HK-2 (cell line): Measurements from ENCODE around the gene CTSA.

Experiments
- DNase-seq: peaks from one replicate; pipeline ENCODE4 v3.0.0-alpha.2; 2018; ENCODE audit not compliant: unreplicated experiment

CTSA gene

DNA sequence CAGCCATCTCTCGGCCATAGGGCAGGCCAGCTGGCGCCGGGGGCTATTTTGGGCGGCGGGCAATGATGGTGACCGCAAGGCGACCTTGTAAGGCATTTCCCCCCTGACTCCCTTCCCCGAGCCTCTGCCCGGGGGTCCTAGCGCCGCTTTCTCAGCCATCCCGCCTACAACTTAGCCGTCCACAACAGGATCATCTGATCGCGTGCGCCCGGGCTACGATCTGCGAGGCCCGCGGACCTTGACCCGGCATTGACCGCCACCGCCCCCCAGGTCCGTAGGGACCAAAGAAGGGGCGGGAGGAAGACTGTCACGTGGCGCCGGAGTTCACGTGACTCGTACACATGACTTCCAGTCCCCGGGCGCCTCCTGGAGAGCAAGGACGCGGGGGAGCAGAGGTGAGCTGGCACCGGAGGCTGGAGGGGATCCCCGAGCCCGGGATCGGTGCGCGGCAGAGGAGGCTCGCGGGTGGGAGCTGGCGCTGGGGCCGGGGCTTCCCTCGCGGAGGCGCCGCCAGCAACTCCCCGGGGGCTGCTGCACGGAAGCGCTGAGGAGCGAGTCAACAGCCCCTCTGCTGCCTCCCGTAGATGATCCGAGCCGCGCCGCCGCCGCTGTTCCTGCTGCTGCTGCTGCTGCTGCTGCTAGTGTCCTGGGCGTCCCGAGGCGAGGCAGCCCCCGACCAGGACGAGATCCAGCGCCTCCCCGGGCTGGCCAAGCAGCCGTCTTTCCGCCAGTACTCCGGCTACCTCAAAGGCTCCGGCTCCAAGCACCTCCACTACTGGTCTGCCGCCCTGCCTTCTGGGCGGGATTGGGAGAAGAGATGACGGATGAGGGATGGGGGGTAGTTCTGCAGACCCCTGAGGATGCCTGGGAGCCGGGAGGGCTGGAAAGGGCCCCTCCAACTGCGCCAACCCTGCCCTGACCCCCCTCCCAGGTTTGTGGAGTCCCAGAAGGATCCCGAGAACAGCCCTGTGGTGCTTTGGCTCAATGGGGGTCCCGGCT lies at the start of gene CTSA, which contains the start of gene NEURL2:
TSS of gene CTSA (plus strand) at position 351 of the 999 bp plus-strand sequence. CDS start at position 585, 234 bp downstream.
TSS of gene NEURL2 (minus strand) at position 224 of the 999 bp plus-strand sequence. CDS start at position 7, 217 bp downstream.
- DNase-seq, result peak; percentile 95

GRCh38 chr20:45841407-45842129 lies 49.6 kb upstream of the CTSA start:
- DNase-seq, result no peak

DNA sequence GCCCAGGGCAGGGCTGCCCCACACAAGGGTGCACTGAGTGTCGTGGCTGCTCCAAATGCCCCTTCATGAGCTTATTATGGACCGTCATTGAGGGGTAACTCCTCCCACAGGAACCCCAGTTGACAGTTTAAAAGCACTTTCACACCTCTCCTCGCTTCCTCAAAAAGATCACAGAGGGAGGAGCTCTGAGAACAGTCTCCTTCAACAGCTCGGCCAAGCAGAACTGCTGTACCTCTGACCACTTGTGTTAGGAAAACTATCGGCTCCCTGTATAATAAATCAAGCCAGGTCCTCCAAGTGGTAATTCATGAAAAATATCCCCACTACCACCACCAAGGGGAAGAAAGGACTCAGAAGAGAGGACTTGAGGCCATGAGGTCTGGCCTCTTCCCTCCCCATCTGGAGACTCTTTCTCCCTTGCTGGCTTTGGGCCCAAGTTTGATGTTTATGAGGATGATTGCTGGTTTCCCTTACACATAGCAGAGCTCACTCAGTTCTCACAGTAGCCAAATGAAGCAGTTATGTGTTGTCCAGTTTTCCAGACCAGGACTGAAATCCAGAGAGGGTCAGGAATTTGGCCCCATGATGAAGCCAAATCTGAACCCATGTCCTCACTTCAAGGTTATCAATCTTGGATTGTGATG lies 48.8 kb upstream of the CTSA start:
- DNase-seq, result no peak

DNA sequence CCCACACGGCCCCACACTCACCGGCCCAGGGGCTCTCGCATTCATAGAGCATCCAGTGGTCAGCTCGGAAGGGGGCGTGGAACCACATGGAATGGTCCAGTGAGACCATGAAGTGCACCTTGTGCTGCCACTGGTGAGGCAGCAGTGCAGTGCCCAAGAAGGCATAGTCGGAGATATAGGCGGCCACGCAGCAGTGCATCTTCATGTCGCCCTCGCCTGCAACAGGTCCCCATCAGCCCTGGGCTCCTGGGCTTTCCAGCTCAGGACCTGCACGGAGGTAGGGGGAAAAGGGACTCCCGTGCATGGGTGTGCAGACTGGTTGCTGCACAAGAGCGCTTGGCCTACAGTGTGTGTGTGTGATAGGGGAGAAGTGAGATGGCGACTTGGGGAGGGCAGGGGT lies 47.6 kb upstream of the CTSA start:
- DNase-seq, result no peak

- DNase-seq, result no peak
Measured at GRCh38 chr20:45845452-45845851, 45.7 kb upstream of the CTSA start.

DNA sequence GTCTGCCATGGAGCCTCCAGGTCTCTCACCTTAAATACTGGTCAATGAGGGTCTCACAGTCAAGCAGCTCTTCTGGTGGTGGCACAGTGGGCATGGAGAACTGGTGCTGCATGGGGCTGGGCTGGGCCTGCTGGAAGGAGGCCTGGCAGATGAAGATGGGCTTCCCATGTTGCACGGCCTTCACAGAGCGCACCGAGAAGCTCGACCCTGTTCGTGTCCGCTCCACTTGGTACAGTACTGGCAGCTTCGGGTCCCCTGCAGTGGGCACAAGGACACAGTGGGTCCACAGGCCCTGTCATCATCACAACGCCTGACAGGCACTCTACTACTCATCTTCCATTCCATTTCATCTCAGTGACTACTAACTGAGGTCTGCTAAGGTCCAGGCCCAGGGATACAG lies 42.7 kb upstream of the CTSA start:
- DNase-seq, result no peak

GRCh38 chr20:45848969-45849582 lies 42.1 kb upstream of the CTSA start:
- DNase-seq, result no peak

GRCh38 chr20:45850238-45850637 lies 40.9 kb upstream of the CTSA start:
- DNase-seq, result no peak

DNA sequence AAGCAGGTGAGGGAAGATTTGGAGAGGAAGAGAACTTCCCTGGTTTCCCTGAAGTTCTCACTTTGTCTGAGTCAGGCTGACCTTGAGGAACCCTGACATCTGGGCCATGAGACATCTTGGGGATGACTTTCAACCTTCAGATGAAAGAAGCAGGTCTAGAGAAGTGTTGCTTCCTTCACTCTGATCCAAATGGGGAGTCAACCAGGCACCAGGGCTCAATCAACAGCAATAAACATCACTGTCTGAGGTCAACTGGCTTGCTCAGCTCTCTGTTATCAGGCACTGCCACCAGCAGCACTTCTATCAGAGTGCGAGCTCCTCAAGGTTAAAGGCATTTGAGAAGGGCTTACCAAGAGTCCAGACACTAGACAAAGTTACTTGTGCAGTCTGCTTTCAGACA lies 40.2 kb upstream of the CTSA start:
- no peak for DNase-seq

GRCh38 chr20:45851501-45851900 lies 39.6 kb upstream of the CTSA start:
- DNase-seq, result no peak

GRCh38 chr20:45852326-45852725 lies 38.8 kb upstream of the CTSA start:
- no peak for DNase-seq

DNA sequence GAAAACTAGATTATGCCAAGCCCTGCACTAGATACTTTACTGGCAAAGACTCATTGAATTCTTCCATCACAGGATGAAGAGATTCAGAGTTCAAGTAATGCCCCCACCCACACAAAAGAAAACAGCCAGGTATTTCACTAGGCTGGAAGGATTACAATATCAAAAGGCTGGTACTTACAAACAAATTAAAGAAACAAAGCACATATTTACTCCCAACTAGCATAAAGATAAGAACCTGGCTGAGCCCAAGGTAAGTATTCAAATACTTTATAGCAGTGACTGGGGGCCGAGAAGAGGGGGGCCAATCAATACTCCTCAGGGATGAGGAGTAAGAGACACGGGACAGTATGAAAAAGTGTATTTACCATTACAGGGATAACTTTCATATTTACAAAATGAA lies 37.7 kb upstream of the CTSA start:
- DNase-seq, result no peak

- DNase-seq, result peak; percentile 98
Measured at GRCh38 chr20:45857114-45857881, 33.8 kb upstream of the CTSA start, which contains the start of the genes ACOT8 and ZSWIM3. Gene ACOT8 (minus strand): TSS chr20:45857392. CDS start chr20:45857315, 77 bp downstream. Gene ZSWIM3 (plus strand): TSS chr20:45857614. CDS start chr20:45857826, 212 bp downstream.

DNA sequence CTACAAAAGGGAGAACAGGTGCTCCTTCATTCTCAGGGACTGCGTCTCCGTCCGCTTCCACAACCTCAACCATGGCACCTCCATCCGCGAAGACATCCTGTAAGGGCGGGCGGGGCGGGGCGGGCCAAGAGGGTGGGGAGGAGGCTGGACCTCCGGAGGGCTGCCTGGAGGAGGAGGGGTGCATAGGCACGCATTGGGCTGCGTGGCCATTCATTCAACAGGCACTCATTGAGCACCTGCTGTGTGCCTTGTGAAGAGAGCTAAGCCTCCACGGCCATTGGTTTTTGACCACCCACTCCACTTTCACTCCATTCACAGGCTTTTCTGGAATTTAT lies 33.3 kb upstream of the CTSA start:
- DNase-seq, result no peak

GRCh38 chr20:45859916-45860315 lies 31.2 kb upstream of the CTSA start:
- no peak for DNase-seq

- no peak for DNase-seq
Measured at GRCh38 chr20:45860560-45861220, 30.4 kb upstream of the CTSA start.

- DNase-seq, result peak; percentile 25
Measured at GRCh38 chr20:45861221-45862075, 29.7 kb upstream of the CTSA start.

- no peak for DNase-seq
Measured at GRCh38 chr20:45863543-45864470, 27.3 kb upstream of the CTSA start.
